ENCODE data around the gene DHX40. TPM values are rescaled to one million over a fixed set of nuclear protein-coding genes. Genes with fewer than 3 reads are reported as not detected.
"Not testable (repeated sequence)": the region's sequence is repeated elsewhere in the genome, so short reads cannot be mapped to it uniquely, and the experiment has no call there.

DHX40 gene
- total and polyA plus RNA-seq, 9 donors = 24.9 to 45.6 (median 36.9) TPM

- H3K9me3 ChIP-seq = no peaks in the 10 kb centered on the region
- intact Hi-C loops (cut with DNase I) = loop anchor here in 1 of 4 donors (10.0 kb wide), 1 partner anchor 58 kb away; the partner anchor contains the start of genes PTRH2 and VMP1
- H3K4me3 ChIP-seq = no peak overlapping the region
- TF ChIP-seq CTCF (IDR thresholded peaks at IDR 0.05) (no peak), POLR2A (IDR thresholded peaks at IDR 0.05) (no peak), EP300 (IDR thresholded peaks at IDR 0.05) (no peak)
- no peaks in the 10 kb centered on the region for H3K36me3 ChIP-seq
- DNase-seq = no peak
- 87 to 91% (median 90%) methylated on average over 6 of the region's 6 CpGs for WGBS, 3 donors
- H3K27me3 ChIP-seq = no peaks in the 10 kb centered on the region
- H3K4me1 ChIP-seq (ENCODE audit: insufficient read depth) = peaks cover 2% of the 10 kb centered on the region
- H3K27ac ChIP-seq = no peak overlapping the region
Observed at GRCh38 chr17:59647288-59647687, 81.9 kb downstream of the DHX40 start.

DNA sequence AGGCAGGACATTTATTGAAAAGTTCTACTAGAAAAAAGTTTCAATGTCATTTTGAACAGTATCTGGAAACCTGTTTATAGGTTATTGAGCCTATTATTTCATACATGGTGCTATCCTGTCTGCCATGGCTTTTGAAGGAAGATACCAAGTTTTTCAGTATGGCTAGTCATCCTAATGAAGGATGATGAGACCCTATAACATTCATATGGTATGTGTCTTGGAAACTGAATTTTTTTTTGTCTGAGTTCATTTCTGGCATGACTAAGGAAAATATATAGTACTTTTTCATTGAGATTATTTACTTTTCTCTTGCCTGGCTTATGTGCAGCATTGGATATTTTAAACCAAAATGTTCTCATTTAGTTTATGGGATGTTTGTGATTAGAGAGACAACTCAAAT, 84.5 kb downstream of the DHX40 start:
- intact Hi-C loops (cut with DNase I) = loop anchor here in 1 of 4 donors (10.0 kb wide), 1 partner anchor 55 kb away; the partner anchor contains the start of genes PTRH2 and VMP1
- H3K27ac ChIP-seq = no peak overlapping the region

GRCh38 chr17:59650642-59651041, 85.2 kb downstream of the DHX40 start:
- DNase-seq = no peak
- Histone ChIP-seq H3K27me3 (no peaks in the 10 kb centered on the region), H3K4me1 (ENCODE audit: insufficient read depth) (no peaks in the 10 kb centered on the region), H3K4me3 (no peak overlapping the region), H3K27ac (no peak overlapping the region), H3K36me3 (no peaks in the 10 kb centered on the region), H3K9me3 (no peaks in the 10 kb centered on the region)
- 93 to 100% (median 96%) methylated on average over 1 of the region's 1 CpG for WGBS, 3 donors
- TF ChIP-seq CTCF (IDR thresholded peaks at IDR 0.05) (no peak), POLR2A (IDR thresholded peaks at IDR 0.05) (no peak), EP300 (IDR thresholded peaks at IDR 0.05) (no peak)
- intact Hi-C loops (cut with DNase I) = no loop called here

More for the DNA sequence above, 84.5 kb downstream of the DHX40 start:
- Histone ChIP-seq H3K4me1 (ENCODE audit: insufficient read depth) (no peaks in the 10 kb centered on the region), H3K9me3 (no peaks in the 10 kb centered on the region), H3K36me3 (no peaks in the 10 kb centered on the region), H3K27me3 (no peaks in the 10 kb centered on the region), H3K4me3 (no peak overlapping the region)
- no peak for DNase-seq
- no peak for TF ChIP-seq CTCF (IDR thresholded peaks at IDR 0.05)
- no peak for TF ChIP-seq POLR2A (IDR thresholded peaks at IDR 0.05)
- TF ChIP-seq EP300 (IDR thresholded peaks at IDR 0.05) = no peak

DNA sequence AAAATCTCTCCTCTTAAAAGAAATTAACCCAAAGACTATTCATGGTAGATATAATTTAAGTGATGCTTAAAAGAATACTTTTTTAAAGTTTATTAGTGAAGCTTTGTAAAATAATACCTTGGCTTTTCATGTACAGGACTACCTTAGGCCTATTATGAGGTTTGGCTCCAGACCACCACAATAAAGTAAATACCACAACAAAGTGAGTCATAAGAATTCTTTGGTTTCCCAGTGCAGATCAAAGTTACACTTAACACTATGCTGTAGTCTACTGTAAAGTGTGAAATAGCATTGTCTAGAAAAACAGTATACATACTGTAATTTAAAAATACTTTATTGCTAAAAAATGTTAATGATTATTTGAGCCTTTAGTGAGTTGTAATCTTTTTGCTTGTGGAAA, 85.9 kb downstream of the DHX40 start:
- no peak overlapping the region for H3K4me3 ChIP-seq
- no peaks in the 10 kb centered on the region for H3K4me1 ChIP-seq (ENCODE audit: insufficient read depth)
- TF ChIP-seq CTCF (IDR thresholded peaks at IDR 0.05) (no peak), EP300 (IDR thresholded peaks at IDR 0.05) (no peak)
- no peaks in the 10 kb centered on the region for H3K27me3 ChIP-seq
- no peak for DNase-seq
- H3K9me3 ChIP-seq = no peaks in the 10 kb centered on the region
- no peaks in the 10 kb centered on the region for H3K36me3 ChIP-seq
- no peak overlapping the region for H3K27ac ChIP-seq
- intact Hi-C loops (cut with DNase I) = no loop called here

- intact Hi-C loops (cut with DNase I) = no loop called here
- no peak for TF ChIP-seq EP300 (IDR thresholded peaks at IDR 0.05)
- no peak for TF ChIP-seq POLR2A (IDR thresholded peaks at IDR 0.05)
- no peak for TF ChIP-seq CTCF (IDR thresholded peaks at IDR 0.05)
- no peak overlapping the region for H3K27ac ChIP-seq
Observed at GRCh38 chr17:59652119-59652518, 86.7 kb downstream of the DHX40 start.

DNA sequence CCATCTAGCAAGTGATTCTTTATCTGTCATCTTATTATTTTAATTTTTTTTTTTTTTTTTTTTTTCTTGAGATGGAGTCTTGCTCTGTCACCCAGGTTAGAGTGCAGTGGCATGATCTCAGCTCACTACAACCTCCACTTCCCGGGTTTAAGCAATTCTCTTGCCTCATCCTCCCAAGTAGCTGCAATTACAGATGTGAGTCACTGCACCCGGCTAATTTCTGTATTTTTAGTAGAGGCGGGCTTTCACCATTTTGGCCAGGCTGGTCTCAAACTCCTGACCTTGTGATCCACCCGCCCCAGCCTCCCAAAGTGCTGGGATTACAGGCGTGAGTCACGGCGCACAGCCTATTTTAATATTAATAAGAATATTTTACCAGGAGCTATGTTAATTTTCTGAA, 91.2 kb downstream of the DHX40 start:
- H3K9me3 ChIP-seq; DNase-seq; H3K4me1 ChIP-seq (ENCODE audit: insufficient read depth); H3K4me3 ChIP-seq; intact Hi-C loops (cut with DNase I); H3K27me3 ChIP-seq; H3K27ac ChIP-seq; H3K36me3 ChIP-seq: not testable (repeated sequence)
- 78 to 83% (median 81%) methylated on average over 7 of the region's 7 CpGs for WGBS, 3 donors

More at GRCh38 chr17:59652119-59652518, 86.7 kb downstream of the DHX40 start:
- Histone ChIP-seq H3K4me3 (no peak overlapping the region), H3K9me3 (no peaks in the 10 kb centered on the region), H3K4me1 (ENCODE audit: insufficient read depth) (no peaks in the 10 kb centered on the region), H3K27me3 (no peaks in the 10 kb centered on the region), H3K36me3 (no peaks in the 10 kb centered on the region)
- no peak for DNase-seq
- 78 to 83% (median 80%) methylated on average over 2 of the region's 2 CpGs for WGBS, 3 donors
